HepG2 (cell line): ENCODE results near the gene CFAP97D1. TPM values are rescaled to one million over a fixed set of nuclear protein-coding genes. Genes with fewer than 3 reads are reported as not detected.

Experiments
- BCL3 ChIP-seq: sonication (generic); formaldehyde crosslinking; IDR thresholded peaks from 2 replicates; pipeline ENCODE4 v1.5.1; 2020; ENCODE audit warnings: mild to moderate bottlenecking, missing genetic modification reagents, moderate library complexity
- CENPX ChIP-seq: sonication (generic); formaldehyde crosslinking; IDR thresholded peaks from 2 replicates; pipeline ENCODE4 v1.9.0; 2021; ENCODE audit warnings: mild to moderate bottlenecking, missing genetic modification reagents, moderate library complexity
- DMTF1 ChIP-seq: sonication (generic); formaldehyde crosslinking; IDR thresholded peaks from 2 replicates; pipeline ENCODE4 v1.4.0; 2020; ENCODE audit warnings: mild to moderate bottlenecking, missing genetic modification reagents
- GLI4 ChIP-seq: sonication (generic); formaldehyde crosslinking; IDR thresholded peaks from 2 replicates; pipeline ENCODE4 v1.5.1; 2020; ENCODE audit warnings: missing genetic modification reagents, mild to moderate bottlenecking, moderate library complexity, borderline replicate concordance
- GMEB1 ChIP-seq: sonication (generic); formaldehyde crosslinking; IDR thresholded peaks from 2 replicates; pipeline ENCODE4 v1.5.1; 2020; ENCODE audit warnings: missing genetic modification reagents, mild to moderate bottlenecking, borderline replicate concordance
- RBAK ChIP-seq: sonication (generic); formaldehyde crosslinking; IDR thresholded peaks from 2 replicates; pipeline ENCODE4 v1.5.1; 2020; ENCODE audit warnings: mild to moderate bottlenecking, missing genetic modification reagents
- RFX1 ChIP-seq: fragments of 450-650 bp; IDR thresholded peaks from 2 replicates; pipeline ENCODE4 v1.6.1; 2017
- SUZ12 ChIP-seq: fragments of 150-350 bp; IDR thresholded peaks from 2 replicates; pipeline ENCODE4 v1.6.1; 2014; ENCODE audit warnings: low read depth, low read length
- TRIM24 ChIP-seq: sonication (generic); formaldehyde crosslinking; IDR thresholded peaks from 2 replicates; pipeline ENCODE4 v1.8.0; 2022; ENCODE audit warnings: mild to moderate bottlenecking, missing genetic modification reagents
- ZFP37 ChIP-seq: sonication (generic); formaldehyde crosslinking; IDR thresholded peaks from 2 replicates; pipeline ENCODE4 v1.4.0; 2020; ENCODE audit warnings: missing genetic modification reagents, borderline replicate concordance
- ZFX ChIP-seq: sonication (generic); formaldehyde crosslinking; IDR thresholded peaks from 2 replicates; pipeline ENCODE4 v1.4.0; 2020; ENCODE audit warnings: mild to moderate bottlenecking, low read depth, missing genetic modification reagents, moderate library complexity
- ZIK1 ChIP-seq: sonication (generic); formaldehyde crosslinking; IDR thresholded peaks from 2 replicates; pipeline ENCODE4 v1.5.0; 2020; ENCODE audit warnings: mild to moderate bottlenecking, low read depth, missing genetic modification reagents, borderline replicate concordance
- ZNF20 ChIP-seq: sonication (generic); formaldehyde crosslinking; IDR thresholded peaks from 2 replicates; pipeline ENCODE4 v1.4.0; 2020; ENCODE audit warnings: mild to moderate bottlenecking, moderate library complexity, missing genetic modification reagents
- ZNF496 ChIP-seq: sonication (generic); formaldehyde crosslinking; IDR thresholded peaks from 2 replicates; pipeline ENCODE4 v1.8.1; 2023; ENCODE audit warnings: mild to moderate bottlenecking, moderate library complexity, missing genetic modification reagents; ENCODE audit not compliant: insufficient replicate concordance
- ZNF501 ChIP-seq: sonication (generic); formaldehyde crosslinking; IDR thresholded peaks from 2 replicates; pipeline ENCODE4 v1.5.1; 2020; ENCODE audit warnings: mild to moderate bottlenecking, moderate library complexity, missing genetic modification reagents
- ZNF605 ChIP-seq: sonication (generic); formaldehyde crosslinking; IDR thresholded peaks from 2 replicates; pipeline ENCODE4 v1.8.0; 2022; ENCODE audit warnings: mild to moderate bottlenecking, missing genetic modification reagents
- ZNF646 ChIP-seq: sonication (generic); formaldehyde crosslinking; IDR thresholded peaks from 2 replicates; pipeline ENCODE4 v1.9.0; 2021; ENCODE audit warnings: mild to moderate bottlenecking, missing genetic modification reagents
- polyA plus RNA-seq, 8 experiments: library from polyadenylated mRNA; depleted of rRNA in 3 of 8; stranded (reverse) in 7 of 8; unstranded in 1 of 8; fragments of >200 nt; fragmentation: Illumina TruSeq in 4 of 8; extraction: Trizol in 4 of 8; gene quantifications; 2 replicates each; pipeline versions ENCODE4 v1.2.1 to v1.2.3, GENCODE V29; 2011 to 2016; ENCODE audit warnings: low read depth in 4 of 8, missing spikeins in 1 of 8, mixed read lengths in 1 of 8; ENCODE audit not compliant: insufficient read depth in 1 of 8
- total RNA-seq, 5 experiments: library from RNA; depleted of rRNA; stranded (reverse); fragments of >200 nt; fragmentation: Illumina TruSeq; extraction: Trizol; gene quantifications; 2 replicates each; pipeline ENCODE4 v1.2.3, GENCODE V29; 2016; ENCODE audit warnings: low read depth in 1 of 5

Gene CFAP97D1
- total and polyA plus RNA-seq, 2 of the 13 experiments (the other 11 are each of a cell fraction or from before 2014, with no cell fraction given): 0.02 TPM; not detected in 1

- TF ChIP-seq DMTF1 (CRISPR knock-in tag): no peak
- no peak for TF ChIP-seq ZNF20 (CRISPR knock-in tag)
- TF ChIP-seq ZNF501: 0 out of 2 replicates have a peak, but pooled peaks have one; percentile 36
- peak; percentile 28; the same call in 1 of the 2 replicates for TF ChIP-seq ZFX (CRISPR knock-in tag)
- TF ChIP-seq ZNF646 (CRISPR knock-in tag): no peak
- no peak for TF ChIP-seq ZFP37 (CRISPR knock-in tag)
- TF ChIP-seq ZNF496: no peak
- TF ChIP-seq GLI4: no peak
- no peak for TF ChIP-seq ZIK1 (CRISPR knock-in tag)
- TF ChIP-seq RFX1: no peak
- no peak for TF ChIP-seq BCL3 (CRISPR knock-in tag)
- no peak for TF ChIP-seq SUZ12
- no peak for TF ChIP-seq RBAK (CRISPR knock-in tag)
- TF ChIP-seq GMEB1: no peak
- TF ChIP-seq CENPX: no peak
- peak; percentile 23; the same call in 1 of the 2 replicates for TF ChIP-seq ZNF605 (CRISPR knock-in tag)
- TF ChIP-seq TRIM24 (CRISPR knock-in tag): no peak
These were observed 52.1 kb downstream of the CFAP97D1 start (continued) for GRCh38 chr17:43832168-43832975.
